H1 (cell line): Measurements from ENCODE around the gene PIGS. TPM values are rescaled to one million over a fixed set of nuclear protein-coding genes. Genes with fewer than 3 reads are reported as not detected.

ENCODE experiments used
- BCL11A ChIP-seq, 2 experiments: IDR thresholded peaks; one replicate each; pipeline ENCODE4 v1.6.1; 2011; ENCODE audit warnings: low read depth in 2 of 2, low read length in 2 of 2, mild to moderate bottlenecking in 2 of 2
- CBX5 ChIP-seq: fragments of 300-800, 300-1000 bp; sonication (generic); IDR thresholded peaks from 2 replicates; pipeline ENCODE4 v1.7.1; 2016; ENCODE audit warnings: antibody characterized with exemption, low read length, low read depth
- CBX8 ChIP-seq: fragments of 300-800, 300-1000 bp; sonication (generic); IDR thresholded peaks from 2 replicates; pipeline ENCODE4 v1.7.1; 2016; ENCODE audit warnings: low read depth, low read length, borderline replicate concordance
- CEBPB ChIP-seq: IDR thresholded peaks from 2 replicates; pipeline ENCODE4 v1.6.1; 2012; ENCODE audit warnings: low read depth, low read length
- CHD7 ChIP-seq: fragments of 300-600 bp; sonication (generic); IDR thresholded peaks from 2 replicates; pipeline ENCODE4 v1.7.1; 2012; ENCODE audit warnings: low read length, moderate library complexity, mild to moderate bottlenecking, inconsistent platforms; ENCODE audit not compliant: insufficient replicate concordance
- GTF2F1 ChIP-seq: IDR thresholded peaks from 2 replicates; pipeline ENCODE4 v1.6.1; 2012; ENCODE audit warnings: low read depth, low read length, improper control_type of control experiment, borderline replicate concordance
- HDAC6 ChIP-seq: IDR thresholded peaks from one replicate; pipeline ENCODE4 v1.7.1; 2012; ENCODE audit warnings: low read depth, mild to moderate bottlenecking, inconsistent platforms, low read length, moderate library complexity
- JUN ChIP-seq: IDR thresholded peaks from 2 replicates; pipeline ENCODE4 v1.6.1; 2011; ENCODE audit warnings: low read depth, mild to moderate bottlenecking, improper control_type of control experiment, low read length
- POLR2AphosphoS5 ChIP-seq: IDR thresholded peaks from 2 replicates; pipeline ENCODE4 v1.6.1; 2011; ENCODE audit warnings: low read depth, low read length
- RAD21 ChIP-seq, 2 experiments: IDR thresholded peaks in 1 of 2; conservative IDR thresholded peaks in 1 of 2; 2 replicates each; pipeline ENCODE4 v1.6.1; 2011; ENCODE audit warnings: low read depth in 2 of 2, low read length in 2 of 2, improper control_type of control experiment in 1 of 2, inconsistent platforms in 1 of 2, mild to moderate bottlenecking in 1 of 2, moderate library complexity in 1 of 2
- RFX5 ChIP-seq: IDR thresholded peaks from 2 replicates; pipeline ENCODE4 v1.6.1; 2011; ENCODE audit warnings: low read depth, low read length, improper control_type of control experiment, borderline replicate concordance
- SP2 ChIP-seq: IDR thresholded peaks from 2 replicates; pipeline ENCODE4 v1.6.1; 2012; ENCODE audit warnings: mild to moderate bottlenecking, low read length, inconsistent platforms
- TAF1 ChIP-seq: IDR thresholded peaks from 2 replicates; pipeline ENCODE4 v1.6.1; 2011; ENCODE audit warnings: mild to moderate bottlenecking, low read depth, low read length
- polyA plus RNA-seq, 7 experiments: library from polyadenylated mRNA; depleted of rRNA in 3 of 7; stranded (reverse) in 5 of 7; unstranded in 2 of 7; fragments of >200 nt in 5 of 7; fragments of 200-250 nt in 2 of 7; gene quantifications; 1 replicate in 5 of 7; 2 replicates in 1 of 7; 4 replicates in 1 of 7; pipeline versions ENCODE4 v1.2.1 to v1.2.3, GENCODE V29; 2011 to 2013; ENCODE audit warnings: missing spikeins in 2 of 7, mixed read lengths in 2 of 7
- total RNA-seq: library from RNA; stranded (reverse); fragmentation: NEBNext Ultra II Directional; extraction: Animal tissue kit (Norgen Biotek cat#: 25700); gene quantifications from 2 replicates; pipeline ENCODE4 v1.2.1, GENCODE V29; 2021

Gene PIGS
- total and polyA plus RNA-seq, 2 of the 8 experiments (the other 6 are each of a cell fraction or from before 2014, with no cell fraction given): 44.3 to 50.6 TPM

- TF ChIP-seq CHD7: no peak
- TF ChIP-seq BCL11A (IDR thresholded peaks at IDR 0.05; ENCODE audit: low read depth in 2 of 2, low read length in 2 of 2): no peak
- TF ChIP-seq CBX5: no peak
- no peak for TF ChIP-seq CEBPB
- TF ChIP-seq SP2: no peak
- no peak for TF ChIP-seq POLR2AphosphoS5
- TF ChIP-seq HDAC6: no peak
- no peak for TF ChIP-seq GTF2F1
- TF ChIP-seq RAD21 (IDR thresholded peaks at IDR 0.05 in 1 of 2, conservative IDR thresholded peaks at IDR 0.05 in 1 of 2; ENCODE audit: low read depth in 2 of 2, low read length in 2 of 2): no peak
- no peak for TF ChIP-seq JUN
- TF ChIP-seq CBX8: no peak
- no peak for TF ChIP-seq RFX5
- no peak for TF ChIP-seq TAF1
Observed at GRCh38 chr17:28519236-28519635, 52.1 kb downstream of the PIGS start (continued).
